HG03196 (cell line): ENCODE data around the gene MAU2.

Source experiments
- ATAC-seq: cut with Tn5 transposase; IDR thresholded peaks from one replicate; pipeline ENCODE4 v1.9.1; 2021; ENCODE audit not compliant: unreplicated experiment

MAU2 gene

DNA sequence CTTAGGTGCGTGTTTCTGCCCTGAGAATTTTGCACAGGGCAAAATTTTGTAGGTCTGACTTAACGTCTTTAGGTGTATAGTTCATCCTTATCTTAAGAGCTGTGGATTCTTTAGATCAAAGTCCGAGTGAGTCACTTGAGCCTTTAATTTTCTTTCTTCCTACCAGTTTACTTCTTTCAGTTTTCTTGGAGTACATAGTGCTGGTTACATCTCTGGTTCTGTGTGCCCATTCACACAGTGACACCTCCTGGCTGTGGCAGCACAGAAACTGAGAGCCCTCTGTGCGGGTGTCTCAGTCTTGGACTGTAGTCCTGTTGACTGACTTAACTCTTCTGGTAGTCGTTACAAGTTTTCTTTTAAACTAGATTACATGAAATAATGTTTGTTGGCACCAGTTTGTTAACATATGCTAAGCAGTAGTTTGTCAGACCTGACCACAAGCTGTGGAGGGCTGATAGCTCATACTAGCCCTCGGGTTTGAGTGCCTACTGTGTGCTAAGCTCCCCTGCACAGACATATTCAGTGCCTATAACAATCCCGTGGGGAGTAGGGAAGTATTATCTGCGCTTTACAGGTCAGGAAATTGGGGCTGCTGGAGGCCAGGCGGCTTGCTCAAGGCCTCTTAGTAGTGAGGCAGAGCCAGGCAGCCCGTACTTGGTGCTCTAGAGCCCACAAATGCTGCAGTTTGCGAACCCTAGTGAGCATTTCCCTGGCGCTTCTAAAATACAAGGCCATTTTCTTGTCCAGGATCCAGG is 86.4 kb downstream of the MAU2 start:
- ATAC-seq: no peak

DNA sequence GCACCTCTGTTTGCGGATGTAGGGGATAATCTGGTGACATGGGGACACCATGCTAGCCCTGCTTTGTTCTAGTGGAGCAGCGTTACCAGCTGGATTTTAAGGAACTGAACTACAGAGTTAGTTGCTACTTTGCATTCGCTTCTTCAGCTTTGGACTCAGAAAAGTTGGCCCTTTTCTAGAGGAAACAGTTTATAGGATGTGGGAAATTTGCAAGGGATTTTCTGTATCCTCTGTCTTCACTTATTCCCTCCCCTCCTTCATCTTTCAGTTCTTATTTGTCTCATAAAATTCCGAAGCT is 87.0 kb downstream of the MAU2 start:
- no peak for ATAC-seq
